ENCODE measurements around the gene SMIM38. TPM values are rescaled to one million over a fixed set of nuclear protein-coding genes. Genes with fewer than 3 reads are reported as not detected.

The SMIM38 gene
- total and polyA plus RNA-seq, 2 of the 4 experiments (the other 2 are of a cell fraction), result under 0.01 to 0.05 TPM

- Histone ChIP-seq H4K5ac (ENCODE audit: low read depth, low read length) (no peak overlapping the region), H2BK20ac (ENCODE audit: low read depth, low read length) (no peak overlapping the region), H2BK5ac (ENCODE audit: low read depth, low read length, poor library complexity, severe bottlenecking) (no peak overlapping the region), H3K27ac (ENCODE audit: insufficient read depth, low read length) (no peak overlapping the region), H2BK120ac (ENCODE audit: low read depth, low read length) (no peak overlapping the region), H3K18ac (ENCODE audit: low read depth, low read length) (no peak overlapping the region), H3K9me1 (ENCODE audit: insufficient read depth, low read length) (peaks cover 11% of the 10 kb centered on the region; the same call in 1 of the 2 replicates), H3K4me3 (ENCODE audit: insufficient read depth, low read depth, low read length) (no peak overlapping the region), H3K9me3 (ENCODE audit: control insufficient read depth, insufficient read depth, low read length) (no peaks in the 10 kb centered on the region; the same call in 1 of the 2 replicates), H2AFZ (replicated peaks; ENCODE audit: low read length, poor library complexity) (peak overlapping the region; percentile 3), H2AK5ac (ENCODE audit: low read depth, low read length) (no peak overlapping the region), H4K8ac (ENCODE audit: low read depth in 2 of 2, low read length in 2 of 2) (no peak overlapping the region), H4K91ac (ENCODE audit: insufficient read depth, low read depth, low read length) (no peak overlapping the region), H3K4me1 (ENCODE audit: control insufficient read depth, insufficient read depth, low read length) (peaks cover 17% of the 10 kb centered on the region), H3K27me3 (ENCODE audit: control insufficient read depth, insufficient read depth, low read length) (no peaks in the 10 kb centered on the region), H3K14ac (replicated peaks; ENCODE audit: low read depth, low read length) (no peak overlapping the region), H4K20me1 (ENCODE audit: insufficient read depth, low read length) (no peaks in the 10 kb centered on the region), H2AK9ac (replicated peaks; ENCODE audit: low read depth, low read length, poor library complexity) (no peak overlapping the region), H3K79me1 (ENCODE audit: low read depth in 1 of 2, low read length in 2 of 2) (no peaks in the 10 kb centered on the region), H3K56ac (ENCODE audit: extremely low read depth, insufficient read depth, low read length) (no peak overlapping the region), H2BK15ac (ENCODE audit: low read depth, low read length) (no peak overlapping the region), H3K9ac (ENCODE audit: low read depth, low read length) (no peak overlapping the region), H3K4me2 (ENCODE audit: low read depth, low read length) (no peak overlapping the region), H3K23ac (ENCODE audit: low read depth, low read length) (no peak overlapping the region), H3K36me3 (ENCODE audit: control insufficient read depth, insufficient read depth, low read length) (no peaks in the 10 kb centered on the region), H3K4ac (ENCODE audit: low read depth, low read length) (no peak overlapping the region)
- BruUV-seq (replicated peaks), result no TSS peak
- dilution Hi-C loops (cut with HindIII; ENCODE audit: low sequenced_read_pairs, unreplicated experiment) (no loop called here), intact Hi-C loops (cut with micrococcal nuclease) (no loop called here), in situ Hi-C loops (cut with MboI; ENCODE audit: low sequenced_read_pairs) (no loop called here)
- no peak for TF ChIP-seq FOS (IDR thresholded peaks at IDR 0.05; ENCODE audit: low read depth, low read length)
- no peak for TF ChIP-seq CTCF (conservative IDR thresholded peaks at IDR 0.05; ENCODE audit: low read depth, low read length)
- no peak for TF ChIP-seq SMC3 (IDR thresholded peaks at IDR 0.05; ENCODE audit: low read depth, low read length)
- no peak for TF ChIP-seq RFX5 (IDR thresholded peaks at IDR 0.05; ENCODE audit: low read depth, low read length)
- ATAC-seq (ENCODE audit: low read depth) (no peak), DNase-seq (no peak)
- WGBS, 2 experiments (ENCODE audit: extremely low coverage in 2 of 2, insufficient read length in 1 of 2), result 96% methylated on average over 5 of the region's 12 CpGs; no CpG with 5 or more reads in 1 of the 2 experiments
- CTCF ChIA-PET, result no interaction called here
- POLR2A ChIA-PET (ENCODE audit: unreplicated experiment), result no interaction called here
Measured at GRCh38 chr11:69126286-69126685, 29.4 kb upstream of the SMIM38 start.

All from IMR-90 (cell line).